ENCODE data around the gene HSPA4L.

HSPA4L gene

GRCh38 chr4:127780598-127780997 lies 1.5 kb upstream of the HSPA4L start:
- TF ChIP-seq CTCF (IDR thresholded peaks at IDR 0.05; ENCODE audit: low read depth, low read length) (no peak), MAX (IDR thresholded peaks at IDR 0.05; ENCODE audit: low read depth, low read length) (no peak), MYC (IDR thresholded peaks at IDR 0.05; ENCODE audit: low read depth, low read length) (no peak), POLR2A (IDR thresholded peaks at IDR 0.05; ENCODE audit: extremely low read depth, insufficient read length) (no peak)
- no peak for DNase-seq (ENCODE audit: low read depth)
- H3K4me3 ChIP-seq (ENCODE audit: low read depth, low read length): no peak overlapping the region

GRCh38 chr4:127781300-127782024 lies 660 bp upstream of the HSPA4L start:
- TF ChIP-seq CTCF (IDR thresholded peaks at IDR 0.05; ENCODE audit: low read depth, low read length): no peak
- no peak for TF ChIP-seq MAX (IDR thresholded peaks at IDR 0.05; ENCODE audit: low read depth, low read length)
- TF ChIP-seq POLR2A (IDR thresholded peaks at IDR 0.05; ENCODE audit: extremely low read depth, insufficient read length): no peak
- TF ChIP-seq MYC (IDR thresholded peaks at IDR 0.05; ENCODE audit: low read depth, low read length): no peak
- no peak for DNase-seq (ENCODE audit: low read depth)
- no peak overlapping the region for H3K4me3 ChIP-seq (ENCODE audit: low read depth, low read length)

- no peak for TF ChIP-seq CTCF (IDR thresholded peaks at IDR 0.05; ENCODE audit: low read depth, low read length)
- no peak for TF ChIP-seq POLR2A (IDR thresholded peaks at IDR 0.05; ENCODE audit: extremely low read depth, insufficient read length)
- no peak for TF ChIP-seq MAX (IDR thresholded peaks at IDR 0.05; ENCODE audit: low read depth, low read length)
- no peak for TF ChIP-seq MYC (IDR thresholded peaks at IDR 0.05; ENCODE audit: low read depth, low read length)
- no peak for DNase-seq (ENCODE audit: low read depth)
- peak overlapping the region; percentile 91 for H3K4me3 ChIP-seq (ENCODE audit: low read depth, low read length)
Observed at GRCh38 chr4:127782025-127782274, 172 bp upstream of the HSPA4L start.

- no peak for TF ChIP-seq POLR2A (IDR thresholded peaks at IDR 0.05; ENCODE audit: extremely low read depth, insufficient read length)
- TF ChIP-seq CTCF (IDR thresholded peaks at IDR 0.05; ENCODE audit: low read depth, low read length): no peak
- no peak for TF ChIP-seq MYC (IDR thresholded peaks at IDR 0.05; ENCODE audit: low read depth, low read length)
- no peak; the same call in 1 of the 2 replicates for TF ChIP-seq MAX (IDR thresholded peaks at IDR 0.05; ENCODE audit: low read depth, low read length)
- peak; percentile 63 for DNase-seq (ENCODE audit: low read depth)
- peak overlapping the region; percentile 91 for H3K4me3 ChIP-seq (ENCODE audit: low read depth, low read length)
Observed at GRCh38 chr4:127783026-127783769, 1.1 kb downstream of the HSPA4L start.

GRCh38 chr4:127783955-127784770 lies 2.0 kb downstream of the HSPA4L start:
- DNase-seq (ENCODE audit: low read depth): no peak
- TF ChIP-seq MYC (IDR thresholded peaks at IDR 0.05; ENCODE audit: low read depth, low read length) (no peak), CTCF (IDR thresholded peaks at IDR 0.05; ENCODE audit: low read depth, low read length) (no peak)
- H3K4me3 ChIP-seq (ENCODE audit: low read depth, low read length): peak overlapping the region; percentile 91
